Natural killer cell (primary cell): ENCODE data around the gene SOWAHA. TPM values are rescaled to one million over a fixed set of nuclear protein-coding genes. Genes with fewer than 3 reads are reported as not detected.

Experiments
- ATAC-seq, 3 donors: fragments of 150-1000 bp in 2 of 3; fragments of 200-7000 bp in 1 of 3; cut with Tn5 transposase; 1 replicate in 1 of 3; 2 replicates in 2 of 3; pipeline ENCODE4 v1.10.0; 2021; ENCODE audit warnings: mild to moderate bottlenecking in 2 of 3, moderate library complexity in 2 of 3
- DNase-seq, 2 donors: peaks; one replicate each; pipeline versions ENCODE4 v3.0.0 to v3.0.0-alpha.2; 2013 to 2021; ENCODE audit warnings: mixed read lengths in 1 of 2
- H3K27ac ChIP-seq: one replicate; pipeline ENCODE4 v1.5.1; 2013; ENCODE audit warnings: mild to moderate bottlenecking, low read length
- H3K27me3 ChIP-seq: one replicate; pipeline ENCODE4 v1.6.1; 2013; ENCODE audit warnings: low read length; ENCODE audit not compliant: control insufficient read depth, insufficient read depth
- H3K36me3 ChIP-seq: one replicate; pipeline ENCODE4 v1.6.1; 2013; ENCODE audit warnings: low read length; ENCODE audit not compliant: control insufficient read depth, insufficient read depth
- H3K4me1 ChIP-seq: one replicate; pipeline ENCODE4 v1.6.1; 2013; ENCODE audit warnings: low read length; ENCODE audit not compliant: control insufficient read depth, insufficient read depth
- H3K4me3 ChIP-seq: one replicate; pipeline ENCODE4 v1.5.1; 2013; ENCODE audit warnings: low read length
- H3K9me3 ChIP-seq: one replicate; pipeline ENCODE4 v1.6.1; 2013; ENCODE audit warnings: low read length; ENCODE audit not compliant: control insufficient read depth, insufficient read depth
- H3K27ac Mint-ChIP-seq, 2 donors: one replicate each; pipeline ENCODE4 v1.8.0; 2022; ENCODE audit warnings: mild to moderate bottlenecking in 2 of 2, mixed read lengths in 2 of 2, moderate library complexity in 1 of 2
- H3K27me3 Mint-ChIP-seq, 2 donors: one replicate each; pipeline ENCODE4 v1.8.0; 2022; ENCODE audit warnings: low read depth in 2 of 2, mixed read lengths in 2 of 2
- H3K36me3 Mint-ChIP-seq: one replicate; pipeline ENCODE4 v1.8.0; 2022; ENCODE audit warnings: mixed read lengths
- H3K4me1 Mint-ChIP-seq, 2 donors: one replicate each; pipeline ENCODE4 v1.8.0; 2022; ENCODE audit warnings: mixed read lengths in 2 of 2
- H3K4me3 Mint-ChIP-seq: one replicate; pipeline ENCODE4 v1.8.0; 2022; ENCODE audit warnings: mild to moderate bottlenecking, moderate library complexity, mixed read lengths
- H3K9me3 Mint-ChIP-seq, 2 donors: one replicate each; pipeline ENCODE4 v1.8.0; 2022; ENCODE audit warnings: mixed read lengths in 2 of 2
- WGBS: methylation state at CpG from one replicate; pipeline ENCODE4 v1.1.7; 2013; ENCODE audit warnings: missing lambda C conversion rate; ENCODE audit not compliant: insufficient coverage; 5-methylcytosine and 5-hydroxymethylcytosine counted together
- intact Hi-C: fragments of 100-400 bp; cut with micrococcal nuclease; formaldehyde crosslinking; loops from one replicate; pipeline ENCODE4 v1.14.2; 2022
- total RNA-seq, 4 donors: library from RNA; stranded (reverse); fragments of 120-200 nt in 1 of 4; gene quantifications; one replicate each; pipeline versions ENCODE4 v1.2.3 to v1.2.4, GENCODE V29; 2013 to 2022
- TF ChIP-seq, protein P1 (sequence below): fragments of 200-600 bp; IDR thresholded peaks from one replicate; pipeline ENCODE4 v1.8.0; 2022; ENCODE audit warnings: antibody characterized with exemption

SOWAHA gene
- total RNA-seq, 3 donors from 2014 or later (not counting 1 experiment from before 2014, with no cell fraction given), result not detected

DNA sequence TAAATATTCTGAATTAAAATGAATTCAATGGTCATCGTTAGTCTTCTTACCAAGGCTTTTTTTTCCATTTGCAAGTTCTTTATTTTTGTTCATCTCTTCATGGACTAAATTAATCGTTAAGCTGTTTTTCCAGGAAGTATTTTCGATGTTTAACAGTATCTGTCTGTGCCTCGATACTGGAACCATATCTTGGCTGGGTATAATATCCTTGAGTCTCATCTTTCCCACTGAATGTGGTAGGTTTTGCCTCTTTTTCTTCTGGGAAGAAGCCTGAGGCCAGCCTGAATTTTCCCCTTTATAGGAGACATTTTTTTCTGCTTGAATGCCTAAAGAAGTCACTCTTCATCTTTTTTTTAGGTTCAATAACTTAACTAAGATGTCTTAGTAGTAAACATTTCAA is 32.1 kb upstream of the SOWAHA start:
- no peak overlapping the region for H3K27ac Mint-ChIP-seq
- no peaks in the 10 kb centered on the region for H3K36me3 ChIP-seq
- intact Hi-C loops, result no loop called here
- peaks cover 0 to 8% of the 10 kb centered on the region in 2 donors for H3K4me1 Mint-ChIP-seq
- DNase-seq, result no peak
- no peak overlapping the region for H3K4me3 ChIP-seq
- WGBS, result 91% methylated on average over 4 of the region's 4 CpGs
- H3K9me3 ChIP-seq, result no peaks in the 10 kb centered on the region
- peaks cover 43 to 57% of the 10 kb centered on the region in 2 donors for H3K27me3 Mint-ChIP-seq
- peaks cover 17% of the 10 kb centered on the region for H3K4me1 ChIP-seq
- no peaks in the 10 kb centered on the region for H3K36me3 Mint-ChIP-seq
- peaks cover 32% of the 10 kb centered on the region for H3K27me3 ChIP-seq
- H3K4me3 Mint-ChIP-seq, result no peak overlapping the region
- no peaks in the 10 kb centered on the region for H3K9me3 Mint-ChIP-seq
- TF ChIP-seq, protein P1, sequence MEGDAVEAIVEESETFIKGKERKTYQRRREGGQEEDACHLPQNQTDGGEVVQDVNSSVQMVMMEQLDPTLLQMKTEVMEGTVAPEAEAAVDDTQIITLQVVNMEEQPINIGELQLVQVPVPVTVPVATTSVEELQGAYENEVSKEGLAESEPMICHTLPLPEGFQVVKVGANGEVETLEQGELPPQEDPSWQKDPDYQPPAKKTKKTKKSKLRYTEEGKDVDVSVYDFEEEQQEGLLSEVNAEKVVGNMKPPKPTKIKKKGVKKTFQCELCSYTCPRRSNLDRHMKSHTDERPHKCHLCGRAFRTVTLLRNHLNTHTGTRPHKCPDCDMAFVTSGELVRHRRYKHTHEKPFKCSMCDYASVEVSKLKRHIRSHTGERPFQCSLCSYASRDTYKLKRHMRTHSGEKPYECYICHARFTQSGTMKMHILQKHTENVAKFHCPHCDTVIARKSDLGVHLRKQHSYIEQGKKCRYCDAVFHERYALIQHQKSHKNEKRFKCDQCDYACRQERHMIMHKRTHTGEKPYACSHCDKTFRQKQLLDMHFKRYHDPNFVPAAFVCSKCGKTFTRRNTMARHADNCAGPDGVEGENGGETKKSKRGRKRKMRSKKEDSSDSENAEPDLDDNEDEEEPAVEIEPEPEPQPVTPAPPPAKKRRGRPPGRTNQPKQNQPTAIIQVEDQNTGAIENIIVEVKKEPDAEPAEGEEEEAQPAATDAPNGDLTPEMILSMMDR, result no peak
- no peak overlapping the region for H3K27ac ChIP-seq
- ATAC-seq, result no peak

DNA sequence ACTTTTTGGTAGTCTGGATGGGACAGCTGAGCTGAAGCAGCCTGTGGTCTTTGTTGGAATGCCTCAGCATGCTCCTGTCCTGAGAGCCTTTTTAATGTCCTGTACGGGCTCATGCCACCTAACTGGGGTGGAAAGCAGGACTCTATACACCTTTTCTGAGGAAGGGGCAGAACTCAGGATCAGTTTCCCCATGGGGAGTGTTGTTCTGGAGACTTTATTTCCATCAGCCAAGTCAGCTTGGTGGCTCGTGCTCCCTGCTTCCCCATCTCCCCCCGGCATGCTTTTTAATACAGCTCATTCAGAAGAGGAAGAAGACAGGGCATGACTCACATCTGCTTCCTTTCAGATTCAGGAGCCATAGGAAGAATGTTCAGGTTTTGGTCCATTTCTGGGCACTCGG is 31.0 kb upstream of the SOWAHA start:
- TF ChIP-seq, protein P1, result no peak
- 25% methylated on average over 4 of the region's 4 CpGs for whole genome bisulfite sequencing
- H3K9me3 ChIP-seq, result no peaks in the 10 kb centered on the region
- Mint-ChIP-seq H3K9me3 (no peaks in the 10 kb centered on the region), H3K4me1 (peaks cover 0 to 8% of the 10 kb centered on the region in 2 donors), H3K4me3 (no peak overlapping the region), H3K27ac (no peak overlapping the region), H3K27me3 (peaks cover 45 to 57% of the 10 kb centered on the region in 2 donors), H3K36me3 (no peaks in the 10 kb centered on the region)
- ATAC-seq (no peak), DNase-seq (no peak)
- H3K4me1 ChIP-seq, result peaks cover 10% of the 10 kb centered on the region
- no peak overlapping the region for H3K27ac ChIP-seq
- H3K4me3 ChIP-seq, result no peak overlapping the region
- no peaks in the 10 kb centered on the region for H3K36me3 ChIP-seq
- intact Hi-C loops, result no loop called here
- H3K27me3 ChIP-seq, result peaks cover 29% of the 10 kb centered on the region

DNA sequence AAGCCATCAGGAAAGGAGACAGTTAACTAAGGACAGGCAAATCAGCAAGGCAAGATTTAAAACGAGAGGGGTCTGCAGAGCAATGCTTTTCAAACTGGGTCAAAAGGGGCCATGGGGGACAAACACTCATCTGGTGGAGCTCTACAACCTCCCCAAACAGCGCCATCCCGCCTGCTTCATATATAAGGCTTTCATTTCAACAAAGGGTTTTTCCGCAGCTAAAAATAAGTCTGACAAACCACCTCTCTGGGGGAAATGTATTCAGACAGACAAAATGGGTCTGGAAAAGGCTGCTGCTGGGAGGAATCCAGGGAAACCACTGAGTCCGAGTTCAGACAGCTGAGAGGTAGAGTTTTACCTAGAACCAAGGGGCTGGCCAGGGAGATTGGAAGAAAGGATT is 27.7 kb upstream of the SOWAHA start:
- Mint-ChIP-seq H3K9me3 (no peaks in the 10 kb centered on the region), H3K27me3 (peaks cover 30 to 36% of the 10 kb centered on the region in 2 donors), H3K4me1 (no peaks in the 10 kb centered on the region), H3K36me3 (no peaks in the 10 kb centered on the region), H3K27ac (no peak overlapping the region), H3K4me3 (no peak overlapping the region)
- Histone ChIP-seq H3K27me3 (peaks cover 6% of the 10 kb centered on the region), H3K4me3 (no peak overlapping the region), H3K27ac (no peak overlapping the region), H3K4me1 (no peaks in the 10 kb centered on the region), H3K9me3 (no peaks in the 10 kb centered on the region), H3K36me3 (no peaks in the 10 kb centered on the region)
- TF ChIP-seq, protein P1, result no peak
- DNase-seq (no peak), ATAC-seq (no peak)
- intact Hi-C loops, result no loop called here
- 64% methylated on average over 5 of the region's 5 CpGs for WGBS

DNA sequence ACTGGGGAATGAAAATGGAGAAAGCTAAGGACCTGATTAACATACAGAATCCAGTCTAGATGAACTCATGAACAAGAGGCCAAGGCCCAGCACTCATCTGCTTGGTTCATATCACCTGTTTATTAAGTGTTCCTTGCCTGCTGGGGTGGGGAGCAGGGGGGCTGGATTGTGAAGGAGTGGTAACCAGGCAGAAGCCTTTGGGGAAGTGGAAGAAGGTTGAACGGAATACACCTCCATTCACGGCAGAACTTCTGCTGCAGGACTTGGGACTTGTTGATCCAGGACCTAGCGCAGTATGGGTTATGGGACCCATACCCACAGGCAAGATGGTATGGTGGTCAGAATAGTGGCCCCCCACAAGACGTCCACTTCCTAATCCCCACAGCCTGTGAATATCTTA is 27.2 kb upstream of the SOWAHA start:
- Mint-ChIP-seq H3K9me3 (no peaks in the 10 kb centered on the region), H3K27ac (no peak overlapping the region), H3K36me3 (no peaks in the 10 kb centered on the region), H3K4me3 (no peak overlapping the region), H3K4me1 (no peaks in the 10 kb centered on the region), H3K27me3 (peaks cover 28 to 36% of the 10 kb centered on the region in 2 donors)
- intact Hi-C loops, result no loop called here
- DNase-seq, result no peak
- H3K27ac ChIP-seq, result no peak overlapping the region
- H3K9me3 ChIP-seq, result no peaks in the 10 kb centered on the region
- TF ChIP-seq, protein P1, result no peak
- no peaks in the 10 kb centered on the region for H3K36me3 ChIP-seq
- no peak for ATAC-seq
- H3K4me3 ChIP-seq, result no peak overlapping the region
- WGBS, result 100% methylated on average over 3 of the region's 4 CpGs
- H3K4me1 ChIP-seq, result no peaks in the 10 kb centered on the region
- H3K27me3 ChIP-seq, result peaks cover 6% of the 10 kb centered on the region
